ENCODE data around the gene CDHR1. TPM values are rescaled to one million over a fixed set of nuclear protein-coding genes. Genes with fewer than 3 reads are reported as not detected.

CDHR1 gene
- polyA plus RNA-seq, 3 donors, result not detected

GRCh38 chr10:84217746-84218145 is 23.4 kb downstream of the CDHR1 start:
- intact Hi-C loops (cut with micrococcal nuclease), result no loop called here
- no peaks in the 10 kb centered on the region for H3K9me3 ChIP-seq (replicated peaks in 1 of 2; ENCODE audit: control insufficient read depth in 1 of 2, insufficient read depth in 1 of 2, low read length in 2 of 2)
- no peak overlapping the region for H3K27ac ChIP-seq (ENCODE audit: low read depth in 1 of 2, low read length in 2 of 2)
- 96% methylated on average over 4 of the region's 4 CpGs for WGBS (ENCODE audit: insufficient coverage)
- TF ChIP-seq, protein P1, sequence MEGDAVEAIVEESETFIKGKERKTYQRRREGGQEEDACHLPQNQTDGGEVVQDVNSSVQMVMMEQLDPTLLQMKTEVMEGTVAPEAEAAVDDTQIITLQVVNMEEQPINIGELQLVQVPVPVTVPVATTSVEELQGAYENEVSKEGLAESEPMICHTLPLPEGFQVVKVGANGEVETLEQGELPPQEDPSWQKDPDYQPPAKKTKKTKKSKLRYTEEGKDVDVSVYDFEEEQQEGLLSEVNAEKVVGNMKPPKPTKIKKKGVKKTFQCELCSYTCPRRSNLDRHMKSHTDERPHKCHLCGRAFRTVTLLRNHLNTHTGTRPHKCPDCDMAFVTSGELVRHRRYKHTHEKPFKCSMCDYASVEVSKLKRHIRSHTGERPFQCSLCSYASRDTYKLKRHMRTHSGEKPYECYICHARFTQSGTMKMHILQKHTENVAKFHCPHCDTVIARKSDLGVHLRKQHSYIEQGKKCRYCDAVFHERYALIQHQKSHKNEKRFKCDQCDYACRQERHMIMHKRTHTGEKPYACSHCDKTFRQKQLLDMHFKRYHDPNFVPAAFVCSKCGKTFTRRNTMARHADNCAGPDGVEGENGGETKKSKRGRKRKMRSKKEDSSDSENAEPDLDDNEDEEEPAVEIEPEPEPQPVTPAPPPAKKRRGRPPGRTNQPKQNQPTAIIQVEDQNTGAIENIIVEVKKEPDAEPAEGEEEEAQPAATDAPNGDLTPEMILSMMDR (IDR thresholded peaks at IDR 0.05), result no peak
- Mint-ChIP-seq H3K9me3 (peaks cover 0 to 5% (median 2%) of the 10 kb centered on the region in 7 donors), H3K36me3 (no peaks in the 10 kb centered on the region), H3K4me3 (no peak overlapping the region), H3K4me1 (no peaks in the 10 kb centered on the region), H3K27ac (no peak overlapping the region), H3K27me3 (ENCODE audit: low read depth in 3 of 3) (peaks cover 6 to 7% (median 6%) of the 10 kb centered on the region in 3 donors)
- no peaks in the 10 kb centered on the region for H3K36me3 ChIP-seq (replicated peaks in 1 of 2; ENCODE audit: control insufficient read depth in 1 of 2, insufficient read depth in 2 of 2, low read length in 2 of 2)
- H3K9ac ChIP-seq (ENCODE audit: insufficient read depth, low read length, poor library complexity, severe bottlenecking), result no peak overlapping the region
- no peaks in the 10 kb centered on the region for H3K27me3 ChIP-seq (ENCODE audit: control insufficient read depth in 2 of 2, insufficient read depth in 2 of 2, low read length in 2 of 2)
- H4K20me1 ChIP-seq (ENCODE audit: insufficient read depth, low read length), result no peaks in the 10 kb centered on the region
- H3K4me2 ChIP-seq (replicated peaks; ENCODE audit: extremely low read depth, low read length, poor library complexity, severe bottlenecking), result no peak overlapping the region
- no peak for DNase-seq
- H3K79me2 ChIP-seq (ENCODE audit: insufficient read depth, low read length), result no peaks in the 10 kb centered on the region
- no peak overlapping the region for H2AFZ ChIP-seq (ENCODE audit: insufficient read depth, low read depth, low read length, poor library complexity, severe bottlenecking)
- no peaks in the 10 kb centered on the region for H3K4me1 ChIP-seq (ENCODE audit: control insufficient read depth in 1 of 2, insufficient read depth in 2 of 2, low read length in 2 of 2)
- H3K4me3 ChIP-seq (replicated peaks in 1 of 3; ENCODE audit: low read depth in 2 of 3, low read length in 3 of 3), result no peak overlapping the region

DNA sequence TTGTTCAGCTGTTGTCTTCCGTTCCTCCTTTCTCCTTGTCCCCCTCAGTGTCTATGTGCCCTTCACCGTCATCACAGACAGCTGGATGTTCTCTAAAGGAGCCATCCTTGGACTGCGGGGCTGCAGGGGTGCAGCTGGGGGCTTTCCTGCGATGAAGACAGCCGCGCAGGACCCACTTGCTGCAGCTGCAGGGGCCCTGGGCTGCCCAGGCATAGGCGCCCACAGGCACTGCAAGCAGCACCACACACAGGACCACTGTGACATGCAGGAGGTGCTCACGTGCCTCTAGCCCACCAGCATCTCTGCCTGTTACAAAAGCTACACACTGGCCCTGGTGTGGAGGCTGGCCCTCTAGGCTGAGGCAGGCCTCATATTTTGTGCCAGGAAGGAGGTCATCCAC is 27.6 kb downstream of the CDHR1 start:
- Mint-ChIP-seq H3K36me3 (no peaks in the 10 kb centered on the region), H3K27me3 (ENCODE audit: low read depth in 3 of 3) (peaks cover 6 to 8% (median 6%) of the 10 kb centered on the region in 3 donors)
- intact Hi-C loops (cut with micrococcal nuclease), result no loop called here

More for the DNA sequence above, 27.6 kb downstream of the CDHR1 start:
- no peaks in the 10 kb centered on the region for H3K27me3 ChIP-seq (ENCODE audit: control insufficient read depth in 2 of 2, insufficient read depth in 2 of 2, low read length in 2 of 2)
- Mint-ChIP-seq H3K27ac (no peak overlapping the region), H3K4me3 (no peak overlapping the region), H3K9me3 (peaks cover 0 to 5% (median 2%) of the 10 kb centered on the region in 7 donors), H3K4me1 (no peaks in the 10 kb centered on the region)
- H3K9me3 ChIP-seq (replicated peaks in 1 of 2; ENCODE audit: control insufficient read depth in 1 of 2, insufficient read depth in 1 of 2, low read length in 2 of 2), result no peaks in the 10 kb centered on the region
- no peaks in the 10 kb centered on the region for H3K79me2 ChIP-seq (ENCODE audit: insufficient read depth, low read length)
- H3K27ac ChIP-seq (ENCODE audit: low read depth in 1 of 2, low read length in 2 of 2), result no peak overlapping the region
- H3K9ac ChIP-seq (ENCODE audit: insufficient read depth, low read length, poor library complexity, severe bottlenecking), result no peak overlapping the region
- no peaks in the 10 kb centered on the region for H3K36me3 ChIP-seq (replicated peaks in 1 of 2; ENCODE audit: control insufficient read depth in 1 of 2, insufficient read depth in 2 of 2, low read length in 2 of 2)
- TF ChIP-seq, protein P1 (IDR thresholded peaks at IDR 0.05), result no peak
- no peak overlapping the region for H3K4me3 ChIP-seq (replicated peaks in 1 of 3; ENCODE audit: low read depth in 2 of 3, low read length in 3 of 3)
- H4K20me1 ChIP-seq (ENCODE audit: insufficient read depth, low read length), result no peaks in the 10 kb centered on the region
- H3K4me1 ChIP-seq (ENCODE audit: control insufficient read depth in 1 of 2, insufficient read depth in 2 of 2, low read length in 2 of 2), result no peaks in the 10 kb centered on the region
- H3K4me2 ChIP-seq (replicated peaks; ENCODE audit: extremely low read depth, low read length, poor library complexity, severe bottlenecking), result no peak overlapping the region
- WGBS (ENCODE audit: insufficient coverage), result 91% methylated on average over 8 of the region's 8 CpGs
- no peak for DNase-seq
- H2AFZ ChIP-seq (ENCODE audit: insufficient read depth, low read depth, low read length, poor library complexity, severe bottlenecking), result no peak overlapping the region

Data from CD14-positive monocyte (primary cell).